Breast epithelium (tissue), 4 donors: Measurements from ENCODE around the gene ARID1B. TPM values are rescaled to one million over a fixed set of nuclear protein-coding genes. Genes with fewer than 3 reads are reported as not detected.

ENCODE experiments used
- DNase-seq, 2 donors: peaks; one replicate each; pipeline ENCODE4 v3.0.0-alpha.2; 2019; ENCODE audit warnings: low spot score in 2 of 2
- H3K27ac ChIP-seq, 2 donors: fragments of 200-600 bp; sonication (generic) in 1 of 2; one replicate each; pipeline ENCODE4 v1.5.1; 2016 to 2019; ENCODE audit warnings: mild to moderate bottlenecking in 1 of 2
- H3K27me3 ChIP-seq, 2 donors: fragments of 200-600 bp; sonication (generic) in 1 of 2; one replicate each; pipeline versions ENCODE4 v1.5.1 to v1.6.0; 2017 to 2019; ENCODE audit warnings: control low read depth in 1 of 2, mild to moderate bottlenecking in 1 of 2
- H3K36me3 ChIP-seq: fragments of 200-600 bp; one replicate; pipeline ENCODE4 v1.5.1; 2019
- H3K4me1 ChIP-seq, 2 donors: fragments of 200-600 bp; sonication (generic); one replicate each; pipeline ENCODE4 v1.5.1; 2016 to 2019; ENCODE audit warnings: control low read depth in 1 of 2
- H3K4me3 ChIP-seq, 3 donors: fragments of 200-600 bp; sonication (generic); 1 replicate in 2 of 3; 2 replicates in 1 of 3; pipeline ENCODE4 v1.5.1; 2016 to 2019; ENCODE audit warnings: mild to moderate bottlenecking in 3 of 3, moderate library complexity in 2 of 3
- H3K9me3 ChIP-seq, 2 donors: fragments of 200-600 bp; sonication (generic) in 1 of 2; one replicate each; pipeline ENCODE4 v1.5.1; 2016 to 2019; ENCODE audit warnings: control low read depth in 1 of 2
- CTCF ChIP-seq, 3 donors: fragments of 450-650 bp; IDR thresholded peaks; one replicate each; pipeline ENCODE4 v1.5.1; 2016 to 2017; ENCODE audit warnings: antibody characterized with exemption in 3 of 3, mild to moderate bottlenecking in 3 of 3, moderate library complexity in 3 of 3
- POLR2A ChIP-seq: fragments of 450-650 bp; IDR thresholded peaks from one replicate; pipeline ENCODE4 v1.6.1; 2016; ENCODE audit warnings: antibody characterized with exemption, mild to moderate bottlenecking, moderate library complexity
- POLR2AphosphoS5 ChIP-seq, 3 donors: sonication (generic); formaldehyde crosslinking; IDR thresholded peaks; one replicate each; pipeline ENCODE4 v1.6.1; 2017; ENCODE audit warnings: antibody characterized with exemption in 3 of 3
- intact Hi-C: fragments of 100-400 bp; cut with DNase I; formaldehyde crosslinking; loops from one replicate; pipeline ENCODE4 v1.15.1; 2023; ENCODE audit warnings: low total_unique reads
- total RNA-seq, 3 donors: library from RNA; depleted of rRNA; stranded (reverse); fragments of >200 nt; gene quantifications; one replicate each; pipeline ENCODE4 v1.1.0, GENCODE V29; 2016

The ARID1B gene
- total RNA-seq, 3 donors from 2014 or later, result 99.9 to 205 (median 131) TPM

GRCh38 chr6:157017022-157017421 is 239.8 kb downstream of the ARID1B start:
- Histone ChIP-seq H3K9me3 (no peaks in the 10 kb centered on the region), H3K36me3 (no peaks in the 10 kb centered on the region), H3K4me1 (no peaks in the 10 kb centered on the region), H3K27me3 (no peaks in the 10 kb centered on the region), H3K4me3 (no peak overlapping the region), H3K27ac (no peak overlapping the region)
- DNase-seq, result no peak
- no peak for TF ChIP-seq POLR2A
- no peak for TF ChIP-seq POLR2AphosphoS5 (IDR thresholded peaks at IDR 0.05)
- TF ChIP-seq CTCF (IDR thresholded peaks at IDR 0.05), result no peak
- intact Hi-C loops, result loop anchor here (5.0 kb wide), 1 partner anchor 860 kb away; no protein-coding TSS in a partner anchor

GRCh38 chr6:157017861-157018260 is 240.7 kb downstream of the ARID1B start:
- Histone ChIP-seq H3K4me1 (peaks cover 0 to 3% of the 10 kb centered on the region in 2 donors), H3K9me3 (no peaks in the 10 kb centered on the region), H3K4me3 (no peak overlapping the region), H3K27me3 (no peaks in the 10 kb centered on the region), H3K36me3 (no peaks in the 10 kb centered on the region), H3K27ac (no peak overlapping the region)
- intact Hi-C loops, result loop anchor here (5.0 kb wide), 1 partner anchor 859 kb away; no protein-coding TSS in a partner anchor
- DNase-seq, result no peak
- TF ChIP-seq CTCF (IDR thresholded peaks at IDR 0.05), result no peak
- TF ChIP-seq POLR2A, result no peak
- no peak for TF ChIP-seq POLR2AphosphoS5 (IDR thresholded peaks at IDR 0.05)

GRCh38 chr6:157019115-157019641 is 242.0 kb downstream of the ARID1B start:
- H3K27me3 ChIP-seq, result no peaks in the 10 kb centered on the region
- TF ChIP-seq CTCF (IDR thresholded peaks at IDR 0.05) (no peak), POLR2AphosphoS5 (IDR thresholded peaks at IDR 0.05) (no peak), POLR2A (no peak)
- peak overlapping the region; percentile 2 to 49 for H3K27ac ChIP-seq
- DNase-seq, result no peak
- H3K4me1 ChIP-seq, result peaks cover 0 to 8% of the 10 kb centered on the region in 2 donors
- H3K36me3 ChIP-seq, result no peaks in the 10 kb centered on the region
- intact Hi-C loops, result loop anchor here (5.0 kb wide), 1 partner anchor 858 kb away; no protein-coding TSS in a partner anchor
- H3K4me3 ChIP-seq, result no peak overlapping the region
- H3K9me3 ChIP-seq, result no peaks in the 10 kb centered on the region

GRCh38 chr6:157019733-157020132 is 242.6 kb downstream of the ARID1B start:
- Histone ChIP-seq H3K4me3 (no peak overlapping the region), H3K4me1 (peaks cover 0 to 8% of the 10 kb centered on the region in 2 donors), H3K9me3 (no peaks in the 10 kb centered on the region), H3K27me3 (no peaks in the 10 kb centered on the region), H3K36me3 (no peaks in the 10 kb centered on the region), H3K27ac (peak overlapping the region; percentile 49 to 99)
- intact Hi-C loops, result loop anchor here (5.0 to 10.0 kb wide), 2 partner anchors 245 to 858 kb away; partner anchors contain the start of gene ARID1B
- TF ChIP-seq POLR2A, result no peak
- TF ChIP-seq CTCF (IDR thresholded peaks at IDR 0.05), result no peak
- no peak for TF ChIP-seq POLR2AphosphoS5 (IDR thresholded peaks at IDR 0.05)
- no peak for DNase-seq

- TF ChIP-seq POLR2A, result no peak
- peak in 1 of 3 donors; percentile 13 for TF ChIP-seq CTCF (IDR thresholded peaks at IDR 0.05)
- Histone ChIP-seq H3K27ac (peak overlapping the region; percentile 99), H3K27me3 (no peaks in the 10 kb centered on the region), H3K4me1 (peaks cover 0 to 8% of the 10 kb centered on the region in 2 donors), H3K36me3 (no peaks in the 10 kb centered on the region), H3K4me3 (peak overlapping the region; percentile 83 to 94 (median 83)), H3K9me3 (peaks cover 0 to 1% of the 10 kb centered on the region in 2 donors)
- intact Hi-C loops, result loop anchor here (10.0 kb wide), 1 partner anchor 246 kb away; the partner anchor contains the start of gene ARID1B
- no peak for DNase-seq
Measured at GRCh38 chr6:157020398-157020797, 243.2 kb downstream of the ARID1B start.
